DOHH2 (cell line): ENCODE data around the gene SEC63.

ENCODE experiments used
- CTCF ChIP-seq: fragments of 200-600 bp; sonication (generic); IDR thresholded peaks from one replicate; pipeline ENCODE4 v1.5.1; 2014; ENCODE audit warnings: antibody characterized with exemption, mild to moderate bottlenecking, low read depth, low read length; ENCODE audit not compliant: poor library complexity, severe bottlenecking
- EZH2phosphoT487 ChIP-seq: fragments of 200-600 bp; sonication (generic); IDR thresholded peaks from 2 replicates; pipeline ENCODE4 v1.6.1; 2017; ENCODE audit warnings: borderline replicate concordance, mild to moderate bottlenecking, antibody characterized with exemption, low read length, moderate library complexity, mixed read lengths

- TF ChIP-seq CTCF = no peak
- no peak for TF ChIP-seq EZH2phosphoT487
Observed at GRCh38 chr6:107985701-107986100, 27.7 kb upstream of the SEC63 start.
